Measurements from ENCODE around the gene SLC16A7.

The SLC16A7 gene, protein sequence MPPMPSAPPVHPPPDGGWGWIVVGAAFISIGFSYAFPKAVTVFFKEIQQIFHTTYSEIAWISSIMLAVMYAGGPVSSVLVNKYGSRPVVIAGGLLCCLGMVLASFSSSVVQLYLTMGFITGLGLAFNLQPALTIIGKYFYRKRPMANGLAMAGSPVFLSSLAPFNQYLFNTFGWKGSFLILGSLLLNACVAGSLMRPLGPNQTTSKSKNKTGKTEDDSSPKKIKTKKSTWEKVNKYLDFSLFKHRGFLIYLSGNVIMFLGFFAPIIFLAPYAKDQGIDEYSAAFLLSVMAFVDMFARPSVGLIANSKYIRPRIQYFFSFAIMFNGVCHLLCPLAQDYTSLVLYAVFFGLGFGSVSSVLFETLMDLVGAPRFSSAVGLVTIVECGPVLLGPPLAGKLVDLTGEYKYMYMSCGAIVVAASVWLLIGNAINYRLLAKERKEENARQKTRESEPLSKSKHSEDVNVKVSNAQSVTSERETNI

DNA sequence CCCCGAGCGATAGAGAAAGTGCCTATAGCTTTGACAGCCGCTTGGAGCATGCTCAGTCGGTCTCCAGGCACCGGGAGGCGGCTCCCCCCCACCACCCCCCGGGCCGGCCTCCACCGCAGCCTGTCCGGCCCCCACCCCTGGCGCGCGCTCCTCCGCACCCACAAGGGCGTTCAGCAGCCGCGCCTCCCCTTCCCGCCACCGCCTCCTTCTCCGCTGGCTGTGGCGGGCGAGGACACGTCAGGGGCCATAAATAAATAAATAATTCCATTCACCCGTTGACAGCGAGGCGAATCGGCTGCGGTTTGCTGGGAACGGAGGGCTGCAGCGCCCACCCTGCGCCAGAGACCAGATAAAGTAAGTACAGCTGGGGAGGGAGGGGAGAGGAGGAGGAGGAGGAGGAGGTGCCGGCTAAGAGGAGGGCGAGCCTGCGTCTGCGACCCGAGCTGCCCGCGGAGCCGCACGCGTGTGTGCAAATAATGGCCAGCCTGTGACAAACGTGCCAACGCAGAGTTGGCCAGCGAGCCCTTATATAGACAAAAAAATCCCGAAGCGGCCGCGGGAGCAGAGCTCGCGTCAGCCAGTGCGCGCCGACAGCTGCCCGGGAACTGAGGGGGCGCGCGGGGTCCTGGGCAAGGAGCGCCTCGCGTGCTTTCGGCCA is at the start of gene SLC16A7:
Gene SLC16A7, plus strand, starts transcription at position 147 of the 658 bp plus-strand sequence. CDS start 108,773 bp downstream, outside the sequence.
- TF ChIP-seq, protein P1, sequence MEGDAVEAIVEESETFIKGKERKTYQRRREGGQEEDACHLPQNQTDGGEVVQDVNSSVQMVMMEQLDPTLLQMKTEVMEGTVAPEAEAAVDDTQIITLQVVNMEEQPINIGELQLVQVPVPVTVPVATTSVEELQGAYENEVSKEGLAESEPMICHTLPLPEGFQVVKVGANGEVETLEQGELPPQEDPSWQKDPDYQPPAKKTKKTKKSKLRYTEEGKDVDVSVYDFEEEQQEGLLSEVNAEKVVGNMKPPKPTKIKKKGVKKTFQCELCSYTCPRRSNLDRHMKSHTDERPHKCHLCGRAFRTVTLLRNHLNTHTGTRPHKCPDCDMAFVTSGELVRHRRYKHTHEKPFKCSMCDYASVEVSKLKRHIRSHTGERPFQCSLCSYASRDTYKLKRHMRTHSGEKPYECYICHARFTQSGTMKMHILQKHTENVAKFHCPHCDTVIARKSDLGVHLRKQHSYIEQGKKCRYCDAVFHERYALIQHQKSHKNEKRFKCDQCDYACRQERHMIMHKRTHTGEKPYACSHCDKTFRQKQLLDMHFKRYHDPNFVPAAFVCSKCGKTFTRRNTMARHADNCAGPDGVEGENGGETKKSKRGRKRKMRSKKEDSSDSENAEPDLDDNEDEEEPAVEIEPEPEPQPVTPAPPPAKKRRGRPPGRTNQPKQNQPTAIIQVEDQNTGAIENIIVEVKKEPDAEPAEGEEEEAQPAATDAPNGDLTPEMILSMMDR (IDR thresholded peaks at IDR 0.05; ENCODE audit: extremely low read depth, missing control alignments) = no peak
- peak; percentile 84 for DNase-seq (ENCODE audit: low spot score)

DNA sequence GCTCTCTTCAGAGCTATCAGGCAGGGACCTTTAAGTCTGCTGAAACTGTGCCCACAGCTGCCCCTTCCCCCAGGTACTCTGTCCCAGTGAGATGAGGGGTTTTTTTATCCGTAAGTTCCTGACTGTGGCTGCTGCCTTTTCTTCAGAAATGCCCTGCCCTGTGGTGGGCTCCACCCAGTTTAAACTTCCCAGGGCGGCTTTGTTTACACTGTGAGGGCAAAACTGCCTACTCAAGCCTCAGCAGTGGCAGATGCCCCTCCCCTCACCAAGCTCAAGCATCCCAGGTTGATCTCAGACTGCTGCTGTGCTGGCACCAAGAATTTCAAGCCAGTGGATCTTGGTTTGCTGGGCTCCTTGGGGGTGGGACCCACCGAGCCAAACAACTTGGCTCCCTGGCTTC is 46.9 kb upstream of the SLC16A7 start:
- TF ChIP-seq, protein P1 (IDR thresholded peaks at IDR 0.05; ENCODE audit: extremely low read depth, missing control alignments) = no peak
- DNase-seq (ENCODE audit: low spot score) = no peak

DNA sequence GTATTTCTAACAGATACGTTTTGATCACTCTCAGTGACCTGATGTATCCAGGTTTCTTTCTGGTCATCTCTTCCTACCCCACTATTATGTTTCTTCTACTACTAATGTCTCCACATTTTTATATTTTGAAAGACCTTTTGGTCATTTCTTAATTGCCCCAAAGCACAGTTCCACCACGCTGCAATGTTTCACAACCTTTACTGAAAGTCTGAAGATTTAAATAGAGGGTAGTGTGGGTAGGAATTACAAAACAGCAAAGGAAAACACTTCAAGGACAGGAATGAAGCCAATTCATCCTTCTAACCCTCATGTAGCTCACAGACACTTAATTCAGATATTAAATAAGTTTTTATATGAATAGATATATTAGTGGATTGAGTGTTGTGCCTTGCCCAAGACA is 36.1 kb upstream of the SLC16A7 start:
- DNase-seq (ENCODE audit: low spot score) = no peak
- TF ChIP-seq, protein P1 (IDR thresholded peaks at IDR 0.05; ENCODE audit: extremely low read depth, missing control alignments) = no peak

DNA sequence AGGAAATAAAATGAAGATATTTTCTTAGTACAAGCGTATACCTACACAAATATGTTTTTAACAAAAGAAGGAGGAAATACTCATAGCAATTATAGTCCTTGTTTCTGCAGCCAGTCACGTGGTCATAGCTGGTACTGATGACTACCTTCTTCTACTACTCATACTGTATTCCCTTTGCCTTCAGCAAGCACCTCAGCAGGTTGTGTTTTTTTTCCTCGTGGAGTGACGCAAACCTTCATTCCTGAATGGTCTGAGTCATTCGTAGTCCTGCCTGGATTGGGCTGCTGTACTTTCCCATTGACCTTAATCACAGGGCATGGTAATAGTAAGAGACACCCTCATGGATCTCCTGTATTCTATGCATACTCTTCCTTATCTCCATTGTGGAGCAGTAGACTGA is 25.7 kb upstream of the SLC16A7 start:
- TF ChIP-seq, protein P1 (IDR thresholded peaks at IDR 0.05; ENCODE audit: extremely low read depth, missing control alignments) = no peak
- no peak for DNase-seq (ENCODE audit: low spot score)

DNA sequence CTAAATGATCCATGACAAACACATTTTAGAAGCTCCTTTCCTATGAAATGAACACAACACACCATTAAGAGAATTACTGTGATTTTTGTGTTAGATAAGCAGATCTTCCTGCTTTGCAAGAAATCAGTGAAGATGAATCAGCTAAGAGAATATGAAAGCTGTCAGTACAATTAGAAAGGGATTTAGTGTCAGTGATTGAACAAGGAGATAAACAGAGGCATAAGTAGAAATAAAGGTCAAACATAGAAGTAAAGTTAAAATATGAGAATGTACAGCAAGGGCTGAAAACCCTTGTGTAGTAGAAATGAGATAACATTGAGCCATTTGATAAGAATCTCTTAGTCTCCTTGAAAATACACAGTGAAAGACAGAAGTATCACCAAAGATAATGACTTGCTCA is 21.4 kb upstream of the SLC16A7 start:
- TF ChIP-seq, protein P1 (IDR thresholded peaks at IDR 0.05; ENCODE audit: extremely low read depth, missing control alignments) = no peak
- no peak for DNase-seq (ENCODE audit: low spot score)

DNA sequence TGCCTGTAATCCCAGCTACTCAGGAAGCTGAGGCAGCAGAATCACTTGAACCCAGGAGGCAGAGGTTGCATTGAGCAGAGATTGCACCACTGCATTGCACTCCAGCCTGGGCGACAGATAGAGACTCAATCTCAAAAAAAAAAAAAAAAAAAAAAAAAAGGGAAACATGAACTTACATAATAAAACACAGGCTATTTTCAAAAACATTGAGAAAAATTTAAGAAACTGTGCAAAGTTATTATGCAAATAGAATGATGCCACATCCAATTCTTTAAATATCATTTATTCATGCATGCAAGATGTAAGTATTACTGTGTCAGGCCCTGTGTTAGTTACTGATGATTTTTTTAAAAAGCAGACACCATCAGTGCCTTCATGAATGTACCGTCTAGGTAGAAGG is 20.0 kb upstream of the SLC16A7 start:
- TF ChIP-seq, protein P1 (IDR thresholded peaks at IDR 0.05; ENCODE audit: extremely low read depth, missing control alignments) = no peak
- no peak for DNase-seq (ENCODE audit: low spot score)

DNA sequence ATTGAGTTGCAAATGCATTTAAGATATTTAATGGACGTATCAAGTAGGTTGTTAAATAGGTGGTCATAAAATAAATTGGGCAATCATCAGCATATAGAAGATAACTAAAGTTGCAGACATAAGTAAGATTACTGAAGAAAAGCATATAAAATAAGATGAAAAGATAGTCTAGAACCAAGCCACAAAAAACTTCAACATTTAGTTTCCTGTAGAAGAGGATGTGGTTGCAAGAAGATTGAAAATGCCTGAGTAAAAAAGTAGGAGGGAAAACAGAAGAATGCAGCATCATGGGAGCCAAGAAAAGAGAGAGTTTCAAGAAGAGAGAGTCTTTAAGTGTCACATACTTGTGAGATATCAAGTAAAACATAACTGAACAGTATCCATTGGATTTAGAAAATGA is 17.6 kb upstream of the SLC16A7 start:
- TF ChIP-seq, protein P1 (IDR thresholded peaks at IDR 0.05; ENCODE audit: extremely low read depth, missing control alignments) = no peak
- DNase-seq (ENCODE audit: low spot score) = no peak
